GM19193 (cell line): ENCODE results near the gene HIGD2B.

ENCODE experiments used
- POLR2A ChIP-seq: IDR thresholded peaks from 4 replicates; pipeline ENCODE4 v1.6.1; 2011; ENCODE audit not compliant: insufficient read depth, insufficient read length; ENCODE audit errors: extremely low read depth

The HIGD2B gene, protein sequence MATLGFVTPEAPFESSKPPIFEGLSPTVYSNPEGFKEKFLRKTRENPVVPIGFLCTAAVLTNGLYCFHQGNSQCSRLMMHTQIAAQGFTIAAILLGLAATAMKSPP

DNA sequence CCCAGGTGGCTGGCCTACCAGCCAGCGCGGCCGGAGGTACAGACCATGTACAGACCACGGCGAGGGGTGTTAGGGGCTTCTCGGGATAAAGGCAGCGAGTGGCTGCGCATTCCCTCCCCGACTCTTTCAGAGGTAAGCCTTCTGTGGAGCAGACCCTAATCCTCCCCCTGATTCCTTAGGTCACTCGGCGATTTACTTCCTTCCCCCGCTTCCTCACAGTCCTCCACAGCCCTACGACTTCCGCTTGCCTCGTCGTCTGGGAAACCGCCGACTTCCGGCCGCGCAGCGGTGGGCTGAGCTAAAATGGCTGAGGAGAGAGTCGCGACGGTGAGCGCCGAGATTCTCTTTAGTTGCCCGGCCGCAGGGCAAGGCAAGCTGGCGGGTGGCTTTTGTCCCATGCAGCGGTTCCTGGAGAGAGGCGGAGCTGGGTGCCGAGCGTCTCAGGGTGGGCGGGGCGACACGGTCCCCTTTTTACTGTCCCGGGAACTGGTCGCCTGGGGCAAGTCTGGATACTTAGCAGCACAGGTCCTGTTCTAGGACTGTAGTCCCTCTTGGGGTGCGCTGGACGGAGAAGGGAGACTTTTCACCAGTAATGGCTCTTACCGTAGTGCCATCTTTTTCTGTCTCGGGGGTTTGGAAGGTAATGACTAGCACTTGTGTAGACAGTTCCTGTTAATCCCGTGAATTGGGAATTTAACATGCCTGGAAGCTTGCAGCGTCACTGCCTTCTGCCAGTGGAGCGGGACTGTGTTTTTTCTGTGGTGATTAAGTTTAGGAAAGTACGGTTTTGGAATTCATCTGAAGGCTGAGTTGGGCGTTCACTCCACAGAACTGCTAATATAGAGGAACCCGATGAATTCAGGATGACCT lies at the start of gene HIGD2B, which contains the start of gene BBS4:
Gene HIGD2B (minus strand): TSS at position 258 of the 870 bp plus-strand sequence. CDS start 9,808 bp downstream, outside the sequence.
Gene BBS4 (plus strand): TSS at position 283 of the 870 bp plus-strand sequence. CDS start 21 bp downstream, at position 304.
- TF ChIP-seq POLR2A: peak; percentile 89

DNA sequence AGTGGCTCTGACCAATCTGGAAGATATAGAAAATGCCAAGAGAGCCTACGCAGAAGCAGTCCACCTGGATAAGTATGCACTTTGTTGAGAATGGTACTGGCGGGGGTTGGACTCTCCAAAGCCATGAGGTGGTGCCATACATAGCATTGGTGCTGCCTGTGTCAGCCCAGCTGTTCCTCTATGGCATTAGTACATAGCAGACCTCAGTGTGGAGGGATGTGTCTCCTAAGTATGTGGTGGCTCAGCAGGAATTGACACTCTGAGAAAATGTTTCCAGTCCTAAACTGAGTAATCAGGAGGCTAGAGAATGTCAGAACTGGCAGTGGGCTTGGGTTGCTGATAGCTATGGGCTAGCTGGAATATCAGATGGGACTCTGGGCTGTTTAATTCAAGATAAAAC lies 49.1 kb upstream of the HIGD2B start:
- TF ChIP-seq POLR2A: no peak

DNA sequence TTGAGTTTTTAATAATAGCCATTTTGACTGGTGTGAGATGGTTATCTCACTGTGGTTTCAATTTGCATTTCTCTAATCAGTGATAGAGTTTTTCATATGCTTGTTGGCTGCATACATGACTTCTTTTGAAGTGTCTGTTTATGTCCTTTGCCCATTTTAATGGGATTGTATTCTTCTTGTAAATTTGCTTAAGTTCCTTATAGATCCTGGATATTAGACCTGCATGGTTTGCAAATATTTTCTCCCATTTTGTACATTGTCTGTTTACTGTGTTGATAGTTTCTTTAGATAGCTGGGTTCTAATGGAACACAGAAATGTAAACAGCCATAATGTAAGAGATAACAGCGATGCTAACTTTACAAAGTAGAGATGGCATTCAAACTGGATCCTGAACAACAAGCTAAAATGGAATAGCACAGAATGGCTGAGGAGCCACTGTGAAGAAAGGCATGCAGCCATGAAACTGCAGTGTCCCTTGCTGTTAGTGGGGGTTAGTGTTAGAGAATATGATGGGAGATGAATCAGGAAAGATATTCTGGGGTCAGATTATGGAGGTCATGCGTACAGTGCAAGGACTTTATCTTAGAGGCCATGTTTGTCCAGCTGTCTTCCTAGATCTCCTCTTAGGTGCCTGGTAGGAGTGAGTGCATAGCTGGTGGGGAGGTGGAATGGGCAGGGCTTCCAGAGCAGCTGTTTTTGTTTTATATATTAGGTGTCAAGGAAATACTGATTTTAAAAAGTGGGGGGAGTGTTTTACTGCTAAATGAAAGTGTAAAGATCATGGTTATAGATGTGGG lies 48.2 kb upstream of the HIGD2B start:
- TF ChIP-seq POLR2A: no peak

DNA sequence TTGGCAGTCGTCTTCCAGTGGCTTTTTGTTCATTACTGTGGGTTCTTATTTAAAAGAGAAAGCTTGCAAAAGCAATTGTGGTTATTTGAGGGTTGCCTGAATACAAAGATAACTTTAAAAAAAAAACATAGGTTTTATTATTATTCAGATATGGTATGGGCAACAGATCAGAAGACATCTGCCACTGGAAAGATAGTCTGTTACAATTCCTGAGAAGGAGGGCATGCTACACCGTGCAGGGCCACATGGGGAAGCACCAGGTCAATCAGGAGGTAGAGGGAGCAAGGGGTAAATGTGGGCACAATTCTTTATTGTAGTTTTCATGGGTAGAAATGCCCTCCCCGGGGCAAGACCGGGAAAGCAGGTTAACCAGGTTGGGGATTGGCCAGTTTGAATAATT lies 46.5 kb upstream of the HIGD2B start:
- TF ChIP-seq POLR2A: no peak

DNA sequence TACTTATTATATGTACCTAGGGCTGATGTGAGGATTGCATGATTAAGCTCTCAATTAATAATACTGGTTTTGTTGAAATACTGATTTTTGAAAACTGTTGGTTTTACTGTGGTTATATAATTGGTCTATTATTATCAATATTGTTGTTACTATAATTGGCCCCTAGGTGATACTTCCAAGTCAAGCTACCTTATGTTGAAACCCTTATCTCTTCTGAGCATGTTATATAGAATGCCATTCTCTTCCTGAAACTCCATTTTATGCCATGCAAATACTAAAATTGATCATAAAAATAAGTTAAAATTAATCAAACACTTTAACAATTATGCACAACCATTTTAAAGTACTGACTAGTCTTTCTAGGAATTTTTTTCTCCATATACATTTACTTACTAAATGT lies 46.1 kb upstream of the HIGD2B start:
- no peak for TF ChIP-seq POLR2A

DNA sequence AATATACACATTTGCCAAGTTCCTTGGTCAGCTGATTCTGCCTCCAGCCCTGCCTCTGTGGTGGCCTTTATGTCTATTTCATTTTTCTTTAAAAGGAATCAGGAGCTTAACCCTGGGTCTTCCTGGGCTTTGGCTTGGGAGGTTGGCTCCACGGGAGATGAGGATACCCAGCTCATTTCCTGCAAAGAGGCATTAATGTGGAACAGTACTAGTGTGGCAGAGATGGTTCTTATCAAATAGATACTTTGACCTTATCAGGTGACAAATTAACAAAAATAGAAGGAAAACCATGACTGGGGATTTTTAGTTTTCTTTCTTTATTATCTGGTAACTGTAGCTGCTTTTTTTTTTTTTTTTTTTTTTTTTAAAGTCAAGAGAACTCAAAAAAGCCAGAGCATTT lies 42.8 kb upstream of the HIGD2B start:
- TF ChIP-seq POLR2A: no peak

DNA sequence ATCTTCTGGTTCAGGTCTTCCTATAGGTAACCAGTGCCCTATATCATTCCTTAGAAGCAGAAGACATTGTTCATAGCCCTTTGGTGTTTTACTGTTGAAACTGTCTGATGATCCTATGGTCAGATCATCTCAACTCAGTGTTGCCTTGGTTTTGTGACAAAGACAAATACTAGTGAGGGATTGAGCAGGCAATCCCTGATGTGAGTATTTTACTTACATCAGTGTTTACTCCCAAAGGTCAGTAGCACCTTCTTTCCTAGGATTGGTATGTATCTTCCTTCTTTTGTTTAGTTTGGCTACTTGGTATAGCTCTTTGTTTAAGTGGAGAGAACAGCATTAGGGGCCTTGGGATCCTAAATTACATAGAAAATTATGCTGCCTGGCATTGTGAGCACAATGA lies 41.2 kb upstream of the HIGD2B start:
- TF ChIP-seq POLR2A: no peak

DNA sequence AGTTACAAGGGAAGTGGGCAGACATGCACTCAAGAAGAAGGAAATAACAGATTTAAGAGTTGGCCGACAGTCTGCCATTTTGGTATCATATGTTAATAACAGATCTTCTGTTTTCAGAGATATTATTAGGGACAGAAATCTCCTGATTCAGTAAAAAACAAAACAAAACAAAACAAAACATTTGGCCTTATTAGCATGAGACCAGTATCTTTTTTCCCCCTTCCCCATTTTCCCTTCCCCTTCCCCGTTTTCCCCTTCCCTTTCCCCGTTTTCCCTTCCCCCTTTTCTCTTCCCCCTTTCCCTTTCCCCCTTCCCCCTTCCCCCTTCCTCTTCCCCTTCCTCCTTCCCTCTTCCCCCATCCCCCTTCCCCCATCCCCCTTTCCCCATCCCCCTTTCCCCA lies 39.5 kb upstream of the HIGD2B start:
- no peak for TF ChIP-seq POLR2A

DNA sequence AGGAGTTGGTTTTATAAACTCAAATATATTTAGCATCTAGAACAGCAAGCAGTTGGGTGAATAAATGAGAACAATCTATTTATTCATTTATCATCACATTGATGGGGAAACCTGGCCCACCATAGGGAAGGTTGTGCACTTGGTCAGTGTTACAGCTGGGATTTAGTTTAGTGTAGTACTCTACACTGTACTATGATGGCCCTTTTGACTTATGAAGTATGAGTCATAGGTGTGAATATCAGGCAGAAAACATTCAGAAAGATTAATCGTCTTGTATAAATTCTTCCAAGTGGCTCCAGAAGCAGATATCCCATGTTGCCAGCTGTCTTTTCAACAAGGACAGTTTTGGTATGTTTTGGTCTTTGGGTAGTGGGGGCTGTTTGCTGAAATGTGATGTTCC lies 38.0 kb upstream of the HIGD2B start:
- TF ChIP-seq POLR2A: no peak

DNA sequence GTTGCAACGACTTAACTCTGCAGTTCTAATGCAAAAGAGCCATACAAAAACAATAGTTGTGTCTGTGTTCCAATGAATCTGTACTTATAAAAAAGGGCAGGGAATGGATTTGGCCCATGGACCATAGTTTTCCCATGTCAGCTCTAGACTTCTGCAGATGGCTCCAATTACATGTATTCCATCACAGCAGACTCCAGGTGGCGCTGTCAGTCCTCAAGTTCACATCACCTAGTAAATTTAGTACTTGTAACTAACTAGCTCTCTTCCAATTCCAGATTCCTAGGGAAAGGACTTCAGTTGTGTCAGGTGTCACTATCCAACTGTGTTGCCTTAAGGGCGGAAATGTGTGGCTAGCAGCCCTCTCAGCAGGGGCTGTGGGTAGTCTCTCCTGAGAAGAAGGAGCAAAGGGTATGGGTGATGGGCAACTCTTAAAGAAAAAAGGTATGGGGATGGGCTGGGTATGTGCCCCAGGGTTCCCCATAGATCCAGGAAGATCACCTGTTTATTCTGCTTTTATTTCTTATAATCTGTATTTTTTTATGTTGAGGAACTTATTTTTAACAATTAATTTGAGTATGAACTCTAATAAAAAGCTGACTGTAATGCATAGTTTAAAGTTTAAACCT lies 36.2 kb upstream of the HIGD2B start:
- no peak for TF ChIP-seq POLR2A

DNA sequence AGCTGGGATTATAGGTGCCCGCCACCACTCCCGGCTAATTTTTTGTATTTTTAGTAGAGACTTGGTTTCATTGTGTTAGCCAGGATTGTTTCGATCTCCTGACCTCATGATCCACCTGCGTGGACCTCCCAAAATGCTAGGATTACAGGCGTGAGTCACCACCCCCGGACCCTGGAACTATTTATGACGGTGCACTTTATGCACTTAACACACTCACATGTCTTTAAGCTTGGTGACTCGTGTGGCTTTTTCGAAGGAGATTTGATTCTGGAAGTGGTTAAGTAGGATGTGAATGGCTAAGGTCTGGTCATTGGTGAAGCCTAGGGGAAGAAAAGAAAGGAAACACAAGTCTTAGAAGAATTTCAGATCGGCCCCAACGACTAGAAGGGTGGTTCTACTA lies 20.3 kb upstream of the HIGD2B start:
- TF ChIP-seq POLR2A: no peak

DNA sequence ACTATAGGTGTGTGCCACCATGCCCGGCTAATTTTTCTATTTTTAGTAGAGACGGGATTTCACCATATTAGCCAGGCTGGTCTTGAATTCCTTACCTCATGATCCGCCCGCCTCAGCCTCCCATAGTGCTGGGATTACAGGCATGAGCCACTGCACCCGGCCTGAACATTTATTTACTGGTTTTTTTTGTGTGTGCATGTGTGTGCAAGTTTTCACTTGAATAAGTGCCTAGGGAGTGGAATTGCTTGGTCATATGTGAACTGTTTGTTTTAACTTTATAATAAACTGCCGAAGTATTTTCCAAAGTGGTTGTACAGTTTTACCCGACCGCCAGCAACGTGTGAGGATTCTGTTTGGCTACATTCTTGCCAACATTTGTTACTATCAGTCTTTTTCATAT lies 14.1 kb upstream of the HIGD2B start:
- no peak for TF ChIP-seq POLR2A

DNA sequence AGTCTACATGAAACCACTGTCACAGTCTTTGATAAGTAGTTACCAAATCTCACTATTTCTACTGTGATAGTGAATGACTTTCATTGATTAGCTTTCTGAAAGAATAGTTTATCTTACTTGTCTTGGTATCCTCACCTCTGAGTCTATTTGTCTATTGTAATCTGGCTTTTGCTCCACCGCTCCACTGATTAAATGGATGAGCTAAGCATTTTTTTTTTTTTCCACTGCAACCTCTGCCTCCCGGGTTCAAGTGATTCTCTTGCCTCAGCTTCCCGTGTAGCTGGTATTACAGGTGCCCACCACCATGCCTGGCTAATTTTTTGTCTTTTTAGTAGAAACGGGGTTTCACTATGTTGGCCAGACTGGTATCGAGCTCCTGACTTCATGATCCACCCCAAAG lies 13.0 kb upstream of the HIGD2B start:
- no peak for TF ChIP-seq POLR2A

DNA sequence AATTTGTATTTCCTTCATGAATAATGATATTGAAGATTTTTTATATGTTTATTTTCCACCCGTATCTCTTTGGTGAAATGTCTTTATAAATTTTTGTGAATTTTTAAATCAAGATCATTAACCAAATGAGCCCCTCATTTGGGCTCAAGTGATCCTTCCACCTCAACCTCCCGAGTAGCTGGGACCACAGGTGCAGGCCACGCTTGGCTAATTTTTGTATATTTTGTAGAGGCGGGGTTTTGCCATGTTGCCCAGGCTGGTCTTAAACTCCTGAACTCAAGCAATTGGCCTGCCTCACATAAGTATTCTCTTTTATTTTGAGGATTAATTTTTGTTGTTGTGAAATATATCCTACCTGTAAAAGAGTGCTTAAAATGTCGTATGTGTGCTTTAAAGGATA lies 5.0 kb upstream of the HIGD2B start:
- no peak for TF ChIP-seq POLR2A

DNA sequence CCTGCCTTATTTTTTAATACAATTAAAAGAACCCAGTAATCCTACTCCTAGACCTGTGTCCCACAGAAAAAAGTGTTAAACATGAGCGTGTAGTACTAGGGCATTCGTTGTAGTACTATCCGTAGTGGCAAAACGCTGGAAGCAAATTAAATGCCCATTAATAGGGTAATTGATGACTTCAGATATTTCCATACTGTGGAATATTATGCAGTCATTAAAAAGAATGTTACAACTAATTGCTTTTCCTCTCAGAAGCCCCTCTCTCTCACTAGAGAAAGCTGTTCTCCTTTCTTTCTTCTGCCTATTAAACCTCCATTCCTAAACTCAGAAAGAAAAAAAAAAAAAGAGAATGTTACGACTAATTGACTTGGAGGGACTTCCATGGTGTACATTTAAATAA lies 2.7 kb upstream of the HIGD2B start:
- TF ChIP-seq POLR2A: no peak

DNA sequence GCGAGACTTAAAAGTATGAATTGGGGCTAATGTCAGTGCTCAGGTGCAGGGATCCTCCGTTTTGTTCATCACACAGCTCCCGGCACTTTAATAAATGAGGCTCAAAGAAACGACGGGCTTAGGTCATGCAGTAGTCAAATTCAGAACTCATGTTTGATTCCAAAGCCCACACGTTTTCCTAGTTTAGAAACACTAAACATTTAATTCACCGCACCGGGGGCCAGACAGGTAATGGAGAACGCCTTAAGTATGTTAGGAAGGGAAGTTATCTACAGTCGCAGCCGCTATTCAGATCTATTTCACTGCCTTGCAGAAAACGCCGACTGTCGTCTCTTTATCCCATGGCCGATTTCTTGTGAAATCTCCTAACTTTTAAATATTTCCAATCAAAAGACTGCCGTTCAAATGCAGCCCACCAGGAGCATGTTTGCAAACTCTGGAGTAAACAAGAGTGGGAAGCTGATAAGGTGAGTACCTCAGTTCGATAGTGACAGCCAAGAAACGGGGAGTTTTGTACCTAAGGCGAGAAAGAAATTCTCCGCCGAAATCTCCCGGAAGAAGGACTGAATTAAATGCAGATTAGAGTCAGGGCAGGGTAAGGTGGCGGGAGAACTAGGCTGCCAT lies 569 bp downstream of the HIGD2B start:
- no peak for TF ChIP-seq POLR2A

DNA sequence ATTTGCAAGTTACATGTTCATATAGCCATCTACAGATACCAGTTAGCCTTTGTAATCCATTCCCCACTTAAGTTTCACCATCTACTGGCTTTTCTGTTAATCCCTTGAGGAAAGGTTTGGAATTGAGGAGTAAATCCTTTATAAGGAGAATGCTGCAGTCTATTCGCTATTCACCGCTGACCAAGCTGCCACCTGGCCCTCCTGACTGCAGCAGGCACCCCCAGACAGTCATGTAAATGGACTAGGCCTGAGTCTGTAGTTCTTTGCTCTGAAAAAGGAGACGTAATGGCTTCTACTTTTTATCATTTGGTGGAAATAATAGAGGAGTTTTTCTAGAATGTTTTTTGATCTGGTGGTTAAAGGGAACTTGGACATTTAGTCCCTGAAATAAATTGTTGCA lies 3.2 kb downstream of the HIGD2B start:
- no peak for TF ChIP-seq POLR2A
